B cell (primary cell): ENCODE data around the gene RGS11.

Experiments
- CTCF ChIP-seq: fragments of 200-600 bp; IDR thresholded peaks from one replicate; pipeline ENCODE4 v1.8.0; 2022; ENCODE audit warnings: antibody characterized with exemption, mild to moderate bottlenecking
- EZH2 ChIP-seq: IDR thresholded peaks from 2 replicates; pipeline ENCODE4 v1.6.1; 2012; ENCODE audit warnings: borderline replicate concordance, low read depth, mild to moderate bottlenecking, moderate library complexity, low read length; ENCODE audit not compliant: insufficient read depth, poor library complexity, severe bottlenecking

GRCh38 chr16:249431-249830 is 26.3 kb downstream of the RGS11 start:
- TF ChIP-seq EZH2: no peak
- TF ChIP-seq CTCF: no peak
